ENCODE results near the gene TMEM38B. TPM values are rescaled to one million over a fixed set of nuclear protein-coding genes. Genes with fewer than 3 reads are reported as not detected.

The TMEM38B gene
- total and polyA plus RNA-seq, 8 donors: 0.87 to 26.8 (median 3.4) TPM

DNA sequence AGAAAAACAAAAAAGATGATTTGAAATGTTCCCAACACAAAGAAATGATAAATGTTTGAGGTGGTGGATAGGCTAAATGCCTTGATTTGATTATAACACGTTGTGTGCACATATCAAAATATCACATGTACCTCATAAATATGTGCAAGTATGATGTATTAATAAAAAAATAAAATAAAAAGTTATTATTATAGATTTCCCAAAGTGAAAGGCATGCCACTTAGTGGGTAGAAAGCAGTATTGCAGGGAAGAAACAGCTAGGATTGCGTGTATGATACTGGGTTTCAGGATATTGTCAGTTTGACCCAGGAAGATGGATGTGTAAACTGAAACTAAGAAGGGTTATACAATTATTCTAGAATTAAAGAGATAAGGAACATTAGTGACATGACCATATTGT is 3.6 kb upstream of the TMEM38B start:
- peaks cover 6 to 23% (median 15%) of the 10 kb centered on the region in 4 donors for H3K4me1 ChIP-seq
- intact Hi-C loops (cut with DNase I; ENCODE audit: low total_unique reads): no loop called here
- no peak overlapping the region for H3K4me3 ChIP-seq
- TF ChIP-seq EP300 (IDR thresholded peaks at IDR 0.05) (no peak), CTCF (IDR thresholded peaks at IDR 0.05) (peak in 3 of 7 experiments; percentile 24 to 40 (median 36))
- H3K27ac ChIP-seq: no peak overlapping the region
- H3K27me3 ChIP-seq: peaks cover 0 to 37% (median 0%) of the 10 kb centered on the region in 3 donors
- no peaks in the 10 kb centered on the region for H3K9me3 ChIP-seq
- no peak for DNase-seq
- WGBS, 5 donors: 18 to 47% (median 30%) methylated on average over 2 of the region's 2 CpGs
- no peaks in the 10 kb centered on the region for H3K36me3 ChIP-seq

GRCh38 chr9:105693435-105694189 is 729 bp upstream of the TMEM38B start:
- intact Hi-C loops (cut with DNase I; ENCODE audit: low total_unique reads): no loop called here
- no peaks in the 10 kb centered on the region for H3K36me3 ChIP-seq
- 1 to 5% (median 2%) methylated on average over 15 of the region's 15 CpGs for WGBS, 5 donors
- peak overlapping the region in 3 of 5 donors; percentile 72 to 87 (median 84) for H3K27ac ChIP-seq
- H3K4me1 ChIP-seq: peaks cover 6 to 30% (median 15%) of the 10 kb centered on the region in 4 donors
- peak in 1 of 2 donors; percentile 40 for DNase-seq
- H3K9me3 ChIP-seq: no peaks in the 10 kb centered on the region
- H3K27me3 ChIP-seq: peaks cover 0 to 36% (median 0%) of the 10 kb centered on the region in 3 donors
- H3K4me3 ChIP-seq: peak overlapping the region; percentile 70 to 98 (median 84)
- TF ChIP-seq CTCF (IDR thresholded peaks at IDR 0.05) (no peak), EP300 (IDR thresholded peaks at IDR 0.05) (no peak), POLR2A (IDR thresholded peaks at IDR 0.05) (no peak), POLR2AphosphoS5 (IDR thresholded peaks at IDR 0.05) (no peak)

DNA sequence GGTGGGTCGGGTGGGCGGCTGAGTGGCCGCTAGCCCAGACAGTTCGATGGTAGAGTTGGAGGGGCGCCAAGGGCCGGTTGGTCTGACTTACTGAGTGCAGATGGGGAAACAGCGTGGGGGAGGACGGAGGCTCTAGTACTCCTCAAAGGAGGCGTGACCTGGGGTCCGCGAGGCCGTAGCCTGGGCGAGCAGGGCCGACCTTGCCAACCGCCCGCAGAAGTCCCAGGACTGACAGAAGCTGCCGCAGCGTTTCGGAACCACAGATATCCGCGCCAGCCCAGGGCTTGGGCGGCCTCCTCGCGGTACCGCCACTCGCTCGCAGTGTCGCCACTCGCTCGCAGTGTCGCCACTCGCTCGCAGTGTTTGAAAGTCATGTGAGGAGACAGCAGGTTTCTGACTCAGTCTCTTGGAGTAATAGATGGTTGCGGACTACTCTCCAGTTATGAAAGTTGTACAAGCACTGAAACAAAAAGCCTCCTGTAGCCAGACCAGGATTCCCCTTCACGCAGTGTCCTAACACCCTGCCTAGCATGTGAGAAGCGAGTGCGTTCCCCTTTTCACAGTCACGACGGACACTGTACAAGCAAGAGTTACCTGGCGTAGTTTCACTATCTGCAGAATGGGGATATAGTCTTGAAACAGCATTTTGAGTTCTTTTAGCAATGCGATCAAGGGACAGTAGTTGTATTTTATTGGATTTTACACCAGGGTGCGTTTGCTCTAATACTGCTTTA is 674 bp downstream of the TMEM38B start:
- Histone ChIP-seq H3K27me3 (peaks cover 0 to 32% (median 0%) of the 10 kb centered on the region in 3 donors), H3K27ac (peak overlapping the region; percentile 72 to 87 (median 84)), H3K4me1 (peaks cover 6 to 30% (median 15%) of the 10 kb centered on the region in 4 donors), H3K36me3 (no peaks in the 10 kb centered on the region), H3K9me3 (no peaks in the 10 kb centered on the region), H3K4me3 (peak overlapping the region; percentile 70 to 98 (median 84))
- DNase-seq: peak; percentile 60 to 86
- intact Hi-C loops (cut with DNase I; ENCODE audit: low total_unique reads): no loop called here
- TF ChIP-seq POLR2A (IDR thresholded peaks at IDR 0.05) (no peak), EP300 (IDR thresholded peaks at IDR 0.05) (no peak), POLR2AphosphoS5 (IDR thresholded peaks at IDR 0.05) (peak in 2 of 3 donors; percentile 46 to 72)
- 1 to 2% (median 2%) methylated on average over 16 to 42 of the region's 42 CpGs for WGBS, 5 donors

- H3K27ac ChIP-seq: no peak overlapping the region
- intact Hi-C loops (cut with DNase I; ENCODE audit: low total_unique reads): no loop called here
- no peak overlapping the region for H3K4me3 ChIP-seq
- H3K36me3 ChIP-seq: no peaks in the 10 kb centered on the region
- H3K9me3 ChIP-seq: no peaks in the 10 kb centered on the region
- H3K27me3 ChIP-seq: peaks cover 0 to 24% (median 0%) of the 10 kb centered on the region in 3 donors
- H3K4me1 ChIP-seq: peaks cover 6 to 30% (median 15%) of the 10 kb centered on the region in 4 donors
- TF ChIP-seq EP300 (IDR thresholded peaks at IDR 0.05): no peak
- no peak for TF ChIP-seq POLR2AphosphoS5 (IDR thresholded peaks at IDR 0.05)
- no peak for TF ChIP-seq CTCF (IDR thresholded peaks at IDR 0.05)
- no peak for TF ChIP-seq POLR2A (IDR thresholded peaks at IDR 0.05)
- 95 to 99% (median 97%) methylated on average over 12 of the region's 12 CpGs for WGBS, 5 donors
- no peak for DNase-seq
Observed at GRCh38 chr9:105696219-105696793, 2.0 kb downstream of the TMEM38B start.
